IPS-15b (cell line): ENCODE measurements around the gene PTPRN2.
"Not testable (repeated sequence)": the region's sequence is repeated elsewhere in the genome, so short reads cannot be mapped to it uniquely, and the experiment has no call there.

Source experiments
- H3K27me3 ChIP-seq: one replicate; pipeline ENCODE4 v1.6.1; 2013; ENCODE audit warnings: low read length; ENCODE audit not compliant: control insufficient read depth, insufficient read depth
- H3K36me3 ChIP-seq: one replicate; pipeline ENCODE4 v1.6.1; 2013; ENCODE audit warnings: low read length; ENCODE audit not compliant: control insufficient read depth, insufficient read depth
- H3K4me1 ChIP-seq: one replicate; pipeline ENCODE4 v1.6.1; 2013; ENCODE audit warnings: mild to moderate bottlenecking, low read length; ENCODE audit not compliant: control insufficient read depth, insufficient read depth
- H3K4me3 ChIP-seq: one replicate; pipeline ENCODE4 v1.5.1; 2013; ENCODE audit warnings: low read depth, low read length
- H3K9ac ChIP-seq: one replicate; pipeline ENCODE4 v1.6.1; 2013; ENCODE audit warnings: low read depth, mild to moderate bottlenecking, low read length
- H3K9me3 ChIP-seq: one replicate; pipeline ENCODE4 v1.6.1; 2013; ENCODE audit warnings: mild to moderate bottlenecking, low read length; ENCODE audit not compliant: control insufficient read depth, insufficient read depth

PTPRN2 gene

DNA sequence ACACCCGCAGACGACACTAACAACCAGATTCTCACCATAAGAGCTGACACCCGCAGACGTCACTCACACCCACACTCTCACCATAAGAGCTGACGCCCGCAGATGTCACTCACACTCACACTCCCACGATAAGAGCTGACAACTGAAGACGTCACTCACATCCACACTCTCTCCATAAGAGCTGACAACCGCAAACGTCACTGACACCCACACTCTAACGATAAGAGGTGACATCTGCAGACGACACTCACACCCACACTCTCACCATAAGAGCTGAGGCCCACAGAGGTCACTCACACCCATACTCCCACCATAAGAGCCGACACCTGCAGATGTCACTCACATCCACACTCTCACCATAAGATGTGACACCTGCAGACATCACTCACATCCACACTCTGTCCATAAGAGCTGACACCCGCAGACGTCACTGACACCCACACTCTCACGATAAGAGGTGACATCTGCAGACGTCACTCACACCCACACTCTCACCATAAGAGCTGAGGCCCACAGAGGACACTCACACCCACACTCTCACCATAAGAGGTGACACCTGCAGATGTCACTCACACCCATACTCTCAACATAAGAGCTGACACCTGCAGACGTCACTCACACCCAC lies 255.7 kb downstream of the PTPRN2 start:
- peaks cover 15% of the 10 kb centered on the region for H3K9me3 ChIP-seq
- not testable (repeated sequence) for H3K9ac ChIP-seq, H3K4me3 ChIP-seq, H3K27me3 ChIP-seq, H3K4me1 ChIP-seq, H3K36me3 ChIP-seq

DNA sequence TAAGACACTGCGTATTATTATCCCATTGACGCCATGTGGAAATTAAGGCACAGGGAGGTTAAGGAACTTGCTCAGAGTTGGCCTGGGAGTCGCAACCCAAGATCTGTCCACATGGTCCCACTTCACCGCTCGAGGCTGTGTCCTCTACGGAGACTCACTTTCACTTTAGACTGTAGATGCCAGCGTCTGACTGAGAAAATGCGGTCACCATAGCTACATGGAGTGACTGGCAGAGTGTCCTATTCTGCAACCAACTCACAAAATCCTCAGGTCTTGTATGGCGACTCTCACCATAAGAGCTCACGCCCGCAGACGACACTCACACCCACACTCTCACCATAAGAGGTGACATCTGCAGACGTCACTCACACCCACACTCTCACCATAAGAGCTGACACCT lies 257.9 kb downstream of the PTPRN2 start:
- Histone ChIP-seq H3K27me3 (no peaks in the 10 kb centered on the region), H3K9ac (no peak overlapping the region), H3K4me1 (peaks cover 5% of the 10 kb centered on the region), H3K9me3 (peaks cover 11% of the 10 kb centered on the region), H3K4me3 (no peak overlapping the region), H3K36me3 (no peaks in the 10 kb centered on the region)

DNA sequence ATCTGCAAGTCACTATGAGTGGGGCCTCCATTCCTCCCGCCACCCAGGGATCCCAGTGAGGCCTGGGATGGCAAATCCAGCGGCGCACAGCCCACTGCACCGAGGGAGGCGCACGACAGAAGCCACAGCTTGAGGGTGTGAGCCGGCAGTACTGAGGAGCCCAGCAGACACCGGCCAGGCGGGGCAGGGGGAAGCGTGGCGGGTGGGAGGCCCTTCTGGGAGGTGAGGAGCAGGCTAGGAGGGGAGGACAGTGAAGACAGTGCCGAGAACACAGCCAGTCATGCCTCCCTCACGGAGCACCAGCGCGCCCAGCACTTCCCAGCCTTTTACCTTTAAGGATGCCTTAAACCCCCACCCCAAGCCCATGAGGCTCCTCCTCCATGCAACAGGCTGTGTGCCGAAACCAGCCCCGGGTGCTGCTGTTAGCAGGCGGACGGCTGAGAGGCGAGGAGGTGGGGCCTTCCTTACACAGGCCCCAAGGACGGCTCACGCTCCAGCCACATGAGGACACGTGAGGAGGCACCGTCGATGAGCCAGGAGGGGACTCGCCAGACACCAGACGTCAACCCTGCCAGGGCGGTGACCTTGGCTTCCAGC lies 258.5 kb downstream of the PTPRN2 start:
- Histone ChIP-seq H3K9ac (no peak overlapping the region), H3K4me1 (peaks cover 5% of the 10 kb centered on the region), H3K36me3 (no peaks in the 10 kb centered on the region), H3K9me3 (peaks cover 8% of the 10 kb centered on the region), H3K27me3 (no peaks in the 10 kb centered on the region), H3K4me3 (no peak overlapping the region)

- Histone ChIP-seq H3K4me1 (peaks cover 5% of the 10 kb centered on the region), H3K27me3 (no peaks in the 10 kb centered on the region), H3K36me3 (no peaks in the 10 kb centered on the region), H3K9ac (no peak overlapping the region), H3K9me3 (peaks cover 8% of the 10 kb centered on the region), H3K4me3 (no peak overlapping the region)
These were observed 259.1 kb downstream of the PTPRN2 start for GRCh38 chr7:158328376-158329013.

GRCh38 chr7:158327571-158328180 lies 259.9 kb downstream of the PTPRN2 start:
- H3K27me3 ChIP-seq: no peaks in the 10 kb centered on the region
- H3K9ac ChIP-seq: no peak overlapping the region
- H3K36me3 ChIP-seq: no peaks in the 10 kb centered on the region
- peaks cover 5% of the 10 kb centered on the region for H3K4me1 ChIP-seq
- H3K9me3 ChIP-seq: peaks cover 8% of the 10 kb centered on the region
- H3K4me3 ChIP-seq: no peak overlapping the region

- no peaks in the 10 kb centered on the region for H3K36me3 ChIP-seq
- peaks cover 6% of the 10 kb centered on the region for H3K9me3 ChIP-seq
- no peak overlapping the region for H3K9ac ChIP-seq
- no peaks in the 10 kb centered on the region for H3K27me3 ChIP-seq
- no peak overlapping the region for H3K4me3 ChIP-seq
- H3K4me1 ChIP-seq: peaks cover 5% of the 10 kb centered on the region
These were observed 260.6 kb downstream of the PTPRN2 start for GRCh38 chr7:158327012-158327411.

DNA sequence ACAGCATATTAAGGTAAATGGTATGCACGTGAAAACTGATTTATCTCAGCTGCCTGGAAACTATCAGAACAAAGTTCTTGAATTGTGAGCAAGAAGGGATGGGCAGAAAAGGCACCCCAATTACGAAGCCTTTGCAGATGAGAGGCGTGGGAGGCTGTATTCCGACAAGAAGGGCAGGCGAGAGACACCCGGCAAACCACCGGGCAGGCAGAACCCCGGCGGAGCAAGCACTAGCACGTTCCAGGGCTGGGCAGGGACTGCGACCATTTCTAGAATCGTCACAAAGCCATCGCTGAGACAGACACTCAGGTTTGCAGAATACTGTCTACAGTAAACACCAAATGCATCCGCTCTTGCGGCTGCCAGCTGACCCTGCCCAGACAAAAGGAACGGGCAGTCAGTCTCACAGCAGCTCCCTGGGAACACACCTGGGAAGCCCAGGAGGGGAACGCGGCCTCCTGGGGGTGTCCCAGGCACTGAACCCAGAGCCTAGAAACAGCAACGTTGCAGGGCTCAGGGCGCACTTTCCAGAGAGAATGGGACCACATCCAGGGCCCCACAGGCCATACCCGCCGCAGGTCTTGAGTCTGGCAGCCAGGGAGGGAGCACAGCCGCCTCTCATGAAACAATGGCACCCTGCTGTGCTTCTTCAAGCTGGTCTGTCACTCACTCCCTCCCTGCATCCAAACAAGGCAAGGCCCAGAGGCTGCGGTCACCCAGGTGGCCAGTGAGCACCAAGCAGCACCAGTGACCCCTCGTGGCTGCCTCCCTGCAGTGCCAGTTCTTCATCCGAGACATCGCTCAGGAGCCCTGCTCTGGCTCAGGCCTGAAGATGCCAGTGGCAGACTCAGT lies 261.9 kb downstream of the PTPRN2 start:
- no peaks in the 10 kb centered on the region for H3K36me3 ChIP-seq
- peaks cover 5% of the 10 kb centered on the region for H3K4me1 ChIP-seq
- no peaks in the 10 kb centered on the region for H3K9me3 ChIP-seq
- peak overlapping the region; percentile 23 for H3K4me3 ChIP-seq
- H3K9ac ChIP-seq: peak overlapping the region; percentile 37
- H3K27me3 ChIP-seq: no peaks in the 10 kb centered on the region

DNA sequence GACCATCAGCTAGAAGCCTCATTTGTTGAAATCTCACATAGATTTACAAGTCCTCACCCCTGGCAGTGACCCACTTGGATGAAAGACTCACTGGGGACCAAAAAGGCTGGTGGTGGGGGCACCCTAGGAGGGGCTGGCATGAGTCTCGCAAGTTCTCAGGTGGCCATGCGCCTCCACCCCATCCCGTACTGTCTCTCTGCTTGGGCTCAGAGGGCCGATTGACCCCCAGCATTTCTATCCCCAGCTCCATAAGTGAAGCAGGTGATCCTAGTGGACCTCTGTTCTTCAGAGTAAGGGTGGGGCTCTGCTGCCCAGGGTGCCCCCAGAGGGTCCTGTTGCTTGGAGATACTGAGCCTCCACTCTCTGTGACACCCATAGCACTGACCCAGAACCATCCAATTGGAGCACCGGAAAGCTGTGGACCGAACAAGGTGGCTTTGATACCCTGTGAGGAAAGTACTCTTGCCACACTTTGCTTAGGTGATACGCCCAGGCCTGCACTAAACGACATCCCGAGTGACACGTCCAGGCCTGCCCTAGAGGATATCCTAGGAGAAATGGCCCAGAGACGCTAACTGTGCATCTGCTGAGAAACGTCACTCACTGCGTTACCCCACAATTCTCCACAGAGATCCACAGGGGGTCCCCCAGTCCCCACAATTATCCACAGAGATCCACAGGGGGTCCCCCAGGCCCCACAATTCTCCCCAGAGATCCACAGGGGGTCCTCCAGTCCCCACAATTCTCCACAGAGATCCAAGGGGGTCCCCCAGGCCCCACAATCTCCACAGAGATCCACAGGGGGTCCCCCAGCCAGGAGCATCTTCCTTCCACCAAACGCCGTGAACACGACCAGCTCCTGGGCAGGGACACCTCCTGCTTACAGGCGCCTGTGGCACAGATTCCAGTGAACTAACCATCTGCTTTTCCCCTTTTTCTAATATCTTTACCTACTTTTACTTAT lies 262.9 kb downstream of the PTPRN2 start:
- H3K27me3 ChIP-seq: no peaks in the 10 kb centered on the region
- H3K4me3 ChIP-seq: no peak overlapping the region
- H3K9ac ChIP-seq: no peak overlapping the region
- H3K36me3 ChIP-seq: no peaks in the 10 kb centered on the region
- H3K4me1 ChIP-seq: peaks cover 5% of the 10 kb centered on the region
- H3K9me3 ChIP-seq: no peaks in the 10 kb centered on the region

DNA sequence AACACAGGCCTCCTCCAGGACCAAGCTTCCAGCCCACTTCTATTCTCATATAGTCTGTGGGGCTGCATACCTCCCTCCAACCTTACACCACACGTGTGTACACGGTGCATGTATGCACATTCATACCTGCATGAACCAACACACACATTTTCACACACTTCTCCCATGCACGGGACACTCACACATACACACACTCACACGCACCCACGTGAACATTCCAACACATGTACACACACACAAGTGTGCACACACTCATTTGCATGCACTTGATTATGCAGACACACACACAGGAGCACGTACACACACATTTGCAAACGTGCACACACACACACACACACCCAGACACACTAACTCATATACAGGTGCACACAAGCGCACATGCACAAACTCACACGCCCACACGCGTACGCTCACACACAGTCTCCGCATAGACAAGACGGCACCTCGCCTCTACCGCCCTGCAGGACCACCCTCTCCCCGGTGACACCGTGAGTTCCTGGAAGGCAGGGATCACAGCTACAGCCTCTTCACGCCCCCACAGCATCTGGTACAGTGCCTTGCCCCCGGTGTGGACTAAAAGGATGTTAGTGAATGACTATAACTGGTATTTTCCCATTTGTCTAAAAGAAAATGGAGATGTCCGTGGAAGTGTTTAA lies 263.8 kb downstream of the PTPRN2 start:
- Histone ChIP-seq H3K4me1 (peaks cover 5% of the 10 kb centered on the region), H3K27me3 (no peaks in the 10 kb centered on the region), H3K9me3 (no peaks in the 10 kb centered on the region), H3K36me3 (no peaks in the 10 kb centered on the region), H3K4me3 (no peak overlapping the region), H3K9ac (no peak overlapping the region)

DNA sequence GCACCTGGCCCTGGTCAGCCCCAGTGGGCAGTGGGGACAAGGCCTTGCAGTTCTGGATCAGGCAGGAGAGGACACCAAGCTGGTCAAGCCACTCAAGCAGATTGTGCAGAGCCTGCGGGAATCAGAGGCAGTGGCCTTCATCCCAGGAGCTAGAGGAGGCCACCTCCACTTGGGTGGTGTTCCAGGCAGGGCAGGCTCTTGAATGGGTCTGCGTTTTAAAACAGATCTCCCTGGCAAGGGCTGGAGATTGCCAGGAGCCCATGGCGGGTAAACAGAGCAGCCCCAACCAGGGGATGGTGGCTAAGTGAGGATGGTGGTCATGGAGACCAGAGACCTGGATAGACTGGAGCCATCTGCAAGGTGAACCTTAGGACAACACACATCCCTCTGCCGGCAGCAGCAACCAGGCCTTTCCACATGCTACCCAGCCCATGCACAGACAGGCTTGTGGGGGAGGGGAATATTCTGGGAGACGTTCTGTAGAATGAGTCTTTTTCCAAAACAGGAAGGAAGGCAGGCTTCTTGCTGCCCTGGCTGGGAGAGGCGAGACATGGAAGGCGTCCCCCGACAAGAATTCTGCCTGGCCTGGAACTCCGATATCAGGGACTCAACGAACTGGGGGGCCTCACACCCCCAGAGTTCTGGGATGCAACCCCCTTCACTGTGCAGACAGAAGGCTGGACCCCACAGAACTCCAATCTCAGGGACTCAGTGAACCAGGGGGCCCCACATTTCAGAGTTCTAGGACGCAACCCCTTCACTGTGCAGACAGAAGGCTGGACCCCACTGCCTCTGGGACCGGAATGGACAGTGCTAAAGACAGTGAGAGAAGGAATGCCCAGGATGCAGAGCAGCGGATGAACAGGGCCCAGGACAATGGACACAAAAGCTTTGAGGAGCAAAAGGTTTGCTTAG lies 264.8 kb downstream of the PTPRN2 start:
- H3K27me3 ChIP-seq: no peaks in the 10 kb centered on the region
- no peak overlapping the region for H3K9ac ChIP-seq
- peaks cover 8% of the 10 kb centered on the region for H3K4me1 ChIP-seq
- no peaks in the 10 kb centered on the region for H3K36me3 ChIP-seq
- no peak overlapping the region for H3K4me3 ChIP-seq
- no peaks in the 10 kb centered on the region for H3K9me3 ChIP-seq
